Brain microvascular endothelial cell (primary cell): ENCODE data around the gene RBM17.

Source experiments
- DNase-seq: peaks from one replicate; pipeline ENCODE4 v3.0.0-alpha.2; 2020
- H3K27ac ChIP-seq: fragments of 250-450 bp; sonication (Bioruptor Pico); 2 replicates; pipeline ENCODE4 v1.5.1; 2020; ENCODE audit warnings: mild to moderate bottlenecking, moderate library complexity
- H3K27me3 ChIP-seq: fragments of 250-450 bp; sonication (Bioruptor Pico); replicated peaks from 2 replicates; pipeline ENCODE4 v1.5.1; 2020; ENCODE audit warnings: mild to moderate bottlenecking
- H3K36me3 ChIP-seq: fragments of 250-450 bp; sonication (Bioruptor Pico); replicated peaks from 2 replicates; pipeline ENCODE4 v1.5.1; 2020; ENCODE audit warnings: mild to moderate bottlenecking
- H3K4me3 ChIP-seq: 2 replicates; pipeline ENCODE4 v1.5.1; 2011; ENCODE audit warnings: low read depth, mild to moderate bottlenecking, control low read depth, low read length, moderate library complexity
- CTCF ChIP-seq: IDR thresholded peaks from 2 replicates; pipeline ENCODE4 v1.5.1; 2011; ENCODE audit warnings: low read depth, mild to moderate bottlenecking, moderate library complexity, low read length, control low read depth, inconsistent platforms; ENCODE audit errors: missing control alignments
- in situ Hi-C: cut with HindIII; loops from 2 replicates; pipeline ENCODE4 v1.10.0; 2017; ENCODE audit warnings: low sequenced_read_pairs, low pct_ligation_motif_present

RBM17 gene

GRCh38 chr10:6148908-6149307 is 60.1 kb downstream of the RBM17 start:
- H3K27me3 ChIP-seq: no peaks in the 10 kb centered on the region
- no peak overlapping the region for H3K27ac ChIP-seq
- H3K4me3 ChIP-seq: no peak overlapping the region
- in situ Hi-C loops: no loop called here
- no peaks in the 10 kb centered on the region for H3K36me3 ChIP-seq
- no peak for DNase-seq
- TF ChIP-seq CTCF: no peak

GRCh38 chr10:6151087-6151977 is 62.5 kb downstream of the RBM17 start:
- Histone ChIP-seq H3K27ac (no peak overlapping the region), H3K27me3 (no peaks in the 10 kb centered on the region), H3K4me3 (no peak overlapping the region), H3K36me3 (no peaks in the 10 kb centered on the region)
- DNase-seq: peak; percentile 65
- peak; percentile 86 for TF ChIP-seq CTCF
- in situ Hi-C loops: no loop called here

DNA sequence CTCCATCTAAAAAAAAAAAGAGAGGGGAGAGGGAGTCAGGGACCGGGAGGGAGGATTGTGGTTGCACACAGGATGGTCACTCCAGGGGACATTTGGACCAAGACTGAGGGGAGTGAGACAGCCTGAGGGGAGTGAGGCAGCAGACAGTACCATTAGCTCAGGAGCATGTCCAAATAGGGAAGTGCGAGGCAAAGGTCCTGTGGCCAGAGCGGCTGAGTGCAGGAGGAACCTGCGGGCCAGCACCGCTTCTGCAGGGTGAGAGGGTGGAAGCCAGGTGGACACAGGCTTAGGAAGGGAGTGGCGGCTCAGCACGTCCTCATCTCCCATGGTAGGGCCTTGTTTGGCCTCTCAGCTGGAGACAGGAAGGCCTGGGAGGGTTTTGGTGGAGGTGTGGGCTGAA is 65.0 kb downstream of the RBM17 start:
- Histone ChIP-seq H3K36me3 (no peaks in the 10 kb centered on the region), H3K4me3 (no peak overlapping the region), H3K27ac (no peak overlapping the region), H3K27me3 (no peaks in the 10 kb centered on the region)
- in situ Hi-C loops: no loop called here
- TF ChIP-seq CTCF: no peak
- DNase-seq: no peak

DNA sequence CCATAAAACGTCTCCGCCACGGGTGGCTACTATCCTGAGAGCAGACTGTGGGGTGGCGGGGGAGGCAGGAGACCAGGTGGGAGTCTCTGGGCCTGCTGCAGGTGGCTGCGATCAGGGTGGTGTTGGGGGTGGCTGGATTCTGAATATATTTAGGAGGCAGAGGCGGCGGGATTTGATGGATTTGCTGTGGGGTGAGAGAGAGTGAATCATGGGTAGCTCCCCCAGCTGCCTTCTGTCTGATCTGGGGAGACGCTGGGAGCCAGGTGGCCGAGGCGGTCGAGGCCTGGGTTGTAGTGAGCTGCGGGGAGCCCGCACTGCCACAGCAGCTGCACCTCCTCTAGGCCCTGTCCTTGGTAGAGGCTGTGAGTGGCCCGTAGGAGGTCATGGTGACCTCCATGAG is 65.7 kb downstream of the RBM17 start:
- in situ Hi-C loops: no loop called here
- no peaks in the 10 kb centered on the region for H3K27me3 ChIP-seq
- no peaks in the 10 kb centered on the region for H3K36me3 ChIP-seq
- no peak overlapping the region for H3K27ac ChIP-seq
- TF ChIP-seq CTCF: no peak
- no peak for DNase-seq
- H3K4me3 ChIP-seq: no peak overlapping the region

DNA sequence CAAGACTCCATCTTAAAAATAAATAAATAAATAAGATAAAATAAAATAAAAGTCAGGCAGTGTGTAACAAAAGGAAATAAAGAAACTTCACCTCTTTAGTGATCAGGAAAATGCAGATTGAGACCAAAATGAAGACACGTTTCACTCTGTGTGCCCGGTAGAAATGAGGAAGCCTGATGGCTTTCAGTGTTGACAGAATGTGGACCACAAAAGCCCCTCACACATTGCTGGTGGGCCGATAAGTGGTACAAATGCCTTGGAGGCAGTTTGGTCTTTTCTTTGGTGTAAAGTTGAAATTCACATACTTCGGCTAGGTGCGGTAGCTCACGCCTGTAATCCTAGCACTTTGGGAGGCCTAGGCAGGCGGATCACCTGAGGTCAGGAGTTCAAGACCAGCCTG is 69.4 kb downstream of the RBM17 start:
- no peak overlapping the region for H3K4me3 ChIP-seq
- peak overlapping the region; percentile 88 for H3K27ac ChIP-seq
- H3K36me3 ChIP-seq: no peaks in the 10 kb centered on the region
- H3K27me3 ChIP-seq: no peaks in the 10 kb centered on the region
- TF ChIP-seq CTCF: no peak
- no peak for DNase-seq
- in situ Hi-C loops: no loop called here

DNA sequence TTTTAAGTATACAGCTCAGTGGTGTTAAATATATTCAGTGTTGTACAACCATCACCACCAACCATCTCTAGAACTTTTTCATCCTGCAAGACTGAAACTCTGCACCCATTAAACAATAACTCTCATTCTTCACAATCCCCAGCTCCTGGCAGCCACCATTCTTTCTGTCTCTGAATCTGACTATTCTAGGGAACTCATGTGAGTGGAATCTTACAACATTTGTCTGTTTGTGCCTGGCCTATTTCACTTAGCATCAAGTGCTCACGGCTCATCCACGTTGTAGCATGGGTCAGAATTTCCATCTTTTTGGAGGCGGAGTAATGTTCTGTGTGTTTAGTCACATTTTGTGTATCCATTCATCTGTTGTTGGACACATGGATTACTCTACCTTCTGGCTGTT is 73.1 kb downstream of the RBM17 start:
- no peaks in the 10 kb centered on the region for H3K36me3 ChIP-seq
- H3K27me3 ChIP-seq: no peaks in the 10 kb centered on the region
- TF ChIP-seq CTCF: no peak
- H3K4me3 ChIP-seq: no peak overlapping the region
- in situ Hi-C loops: no loop called here
- no peak for DNase-seq
- no peak overlapping the region for H3K27ac ChIP-seq
